Right ventricle myocardium inferior (tissue), 1 donor: Measurements from ENCODE around the gene TSPAN13. TPM values are rescaled to one million over a fixed set of nuclear protein-coding genes. Genes with fewer than 3 reads are reported as not detected.
A peak's percentile ranks its signal among the peaks of the same experiment; 100 is the strongest.

Experiments used
- ATAC-seq: fragments of 200-7000 bp; cut with Tn5 transposase; one replicate; pipeline ENCODE4 v1.9.1; 2020; ENCODE audit warnings: mild to moderate bottlenecking, moderate library complexity
- DNase-seq: peaks from one replicate; pipeline ENCODE4 v3.0.0; 2021; ENCODE audit errors: missing footprints
- intact Hi-C: fragments of 100-400 bp; cut with DNase I; formaldehyde crosslinking; loops from one replicate; pipeline ENCODE4 v1.11.0; 2022
- total RNA-seq: library from RNA; stranded (reverse); fragmentation: NEBNext Ultra II Directional; extraction: Animal tissue kit (Norgen Biotek cat#: 25700); gene quantifications from one replicate; pipeline ENCODE4 v1.2.1, GENCODE V29; 2021
- donor health status: DM: no; HTN: yes; CAD: no; lungs with severe emphysema.

TSPAN13 gene
- total RNA-seq, 1 donor from 2014 or later, result 16.7 TPM

DNA sequence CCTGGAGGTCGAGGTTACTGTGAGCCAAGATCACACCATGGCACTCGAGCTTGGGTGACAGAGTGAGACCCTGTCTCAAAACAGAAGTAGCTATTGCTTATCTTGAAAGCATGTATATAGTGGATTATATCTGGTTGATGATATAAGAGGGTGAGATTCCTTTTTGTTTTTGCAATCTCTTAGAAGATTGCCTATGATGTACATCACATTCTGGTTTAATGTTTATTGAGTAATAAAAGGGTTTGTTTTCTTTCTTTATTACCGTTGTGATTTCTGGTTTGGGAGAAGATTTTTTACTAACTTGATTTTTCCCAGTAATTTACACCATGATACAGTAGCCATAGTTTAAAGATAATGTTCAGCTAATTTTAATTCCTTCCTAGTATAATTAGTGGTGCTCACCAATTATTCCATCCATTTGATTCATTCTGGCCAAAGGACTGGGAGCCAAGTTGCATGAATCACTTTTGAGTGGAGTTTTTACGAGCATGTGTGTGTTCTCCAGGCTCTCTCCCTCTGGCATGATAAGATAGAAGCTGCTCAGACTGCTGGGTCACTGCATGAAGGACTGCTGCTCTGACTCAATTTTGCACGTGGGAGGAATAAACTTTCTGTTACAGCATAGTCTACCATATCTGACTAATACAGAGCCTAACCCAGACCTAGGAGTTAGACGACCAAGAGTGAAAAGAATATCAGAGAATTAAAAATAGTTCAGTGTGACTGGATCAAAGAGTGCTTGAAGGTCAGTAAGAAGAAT is 13.5 kb upstream of the TSPAN13 start:
- DNase-seq, result no peak
- intact Hi-C loops, result loop anchor here (5.0 to 10.0 kb wide), 2 partner anchors 555 to 883 kb away; partner anchors contain the start of gene AHR
- ATAC-seq, result peak; percentile 97

DNA sequence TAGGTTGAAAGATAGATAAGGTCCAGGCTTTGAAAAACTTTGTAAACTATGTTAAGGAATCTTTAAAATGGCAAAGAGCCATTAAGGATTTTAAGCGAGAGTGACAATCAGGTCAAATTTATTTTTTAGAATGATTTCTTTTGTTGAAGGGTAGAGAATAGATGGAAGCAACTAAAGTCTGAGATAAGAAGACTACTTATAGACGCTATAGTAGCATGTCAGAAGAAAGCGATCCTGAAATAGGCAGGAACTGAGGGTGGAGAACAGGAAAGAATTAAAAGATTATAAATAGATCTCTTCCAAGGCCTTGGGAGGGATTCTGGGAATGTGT is 13.0 kb upstream of the TSPAN13 start:
- intact Hi-C loops, result loop anchor here (5.0 to 10.0 kb wide), 2 partner anchors 554 to 883 kb away; partner anchors contain the start of gene AHR
- DNase-seq (no peak), ATAC-seq (no peak)

DNA sequence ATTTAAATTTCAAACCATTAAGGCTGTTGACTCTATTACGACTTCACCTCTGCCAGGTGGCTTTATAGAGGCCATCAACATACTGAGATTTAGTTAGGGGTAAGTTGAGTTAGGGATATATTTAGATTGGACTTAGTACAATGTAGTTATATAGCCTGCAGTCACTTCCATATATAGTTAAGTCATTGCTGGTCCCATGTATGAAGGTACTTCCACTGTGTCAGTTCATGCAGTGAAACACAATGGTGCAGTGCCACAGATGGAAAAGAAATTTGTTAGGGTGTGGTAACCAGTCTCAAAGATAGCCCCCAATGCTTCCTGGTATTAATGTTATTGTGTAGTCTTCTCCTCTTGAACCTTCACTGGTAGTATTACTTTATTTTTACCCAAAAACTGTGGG is 12.6 kb upstream of the TSPAN13 start:
- intact Hi-C loops, result loop anchor here (5.0 to 10.0 kb wide), 2 partner anchors 554 to 884 kb away; partner anchors contain the start of gene AHR
- ATAC-seq (no peak), DNase-seq (no peak)

DNA sequence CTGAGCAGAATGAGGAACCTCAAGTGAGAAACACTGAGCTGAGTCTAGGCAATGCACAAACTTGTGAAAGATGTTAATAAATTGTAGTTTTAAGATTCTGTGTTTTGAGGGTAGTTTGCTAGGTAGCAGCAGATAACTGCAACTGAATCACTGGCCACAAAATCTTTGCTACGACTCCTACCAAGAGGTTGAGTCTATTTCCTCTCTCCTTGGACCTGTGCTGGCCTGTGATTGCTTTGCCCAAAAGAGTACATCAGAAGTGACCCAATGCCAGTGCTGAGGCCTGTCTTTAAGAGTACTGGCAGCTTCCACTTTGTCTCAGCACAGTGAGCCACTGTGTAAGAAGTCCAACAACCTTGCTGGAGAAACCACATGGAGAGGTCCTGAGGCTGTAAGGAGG is 11.9 kb upstream of the TSPAN13 start:
- intact Hi-C loops, result loop anchor here (5.0 to 10.0 kb wide), 2 partner anchors 553 to 884 kb away; partner anchors contain the start of gene AHR
- ATAC-seq (no peak), DNase-seq (no peak)

DNA sequence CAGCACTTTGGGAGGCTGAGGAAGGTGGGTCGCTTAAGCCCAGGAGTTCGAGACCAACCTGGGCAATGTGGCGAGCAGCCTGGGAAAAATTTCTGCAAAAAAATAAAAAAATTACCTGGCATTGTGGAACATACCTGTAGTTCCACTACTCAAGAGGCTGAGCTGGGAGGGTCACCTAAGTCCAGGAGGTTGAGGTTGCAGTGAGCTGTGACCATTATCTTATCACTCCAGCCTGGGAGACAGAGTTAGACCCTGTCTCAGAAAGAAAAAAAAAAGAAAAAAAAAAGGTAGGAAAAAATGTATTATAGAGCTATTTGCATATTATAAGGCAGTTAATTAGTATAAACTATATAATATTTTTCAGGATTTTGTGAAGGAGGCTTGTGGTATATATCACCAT is 11.0 kb upstream of the TSPAN13 start:
- intact Hi-C loops, result loop anchor here (5.0 to 10.0 kb wide), 2 partner anchors 552 to 885 kb away; partner anchors contain the start of gene AHR
- ATAC-seq, result no peak
- DNase-seq, result no peak

DNA sequence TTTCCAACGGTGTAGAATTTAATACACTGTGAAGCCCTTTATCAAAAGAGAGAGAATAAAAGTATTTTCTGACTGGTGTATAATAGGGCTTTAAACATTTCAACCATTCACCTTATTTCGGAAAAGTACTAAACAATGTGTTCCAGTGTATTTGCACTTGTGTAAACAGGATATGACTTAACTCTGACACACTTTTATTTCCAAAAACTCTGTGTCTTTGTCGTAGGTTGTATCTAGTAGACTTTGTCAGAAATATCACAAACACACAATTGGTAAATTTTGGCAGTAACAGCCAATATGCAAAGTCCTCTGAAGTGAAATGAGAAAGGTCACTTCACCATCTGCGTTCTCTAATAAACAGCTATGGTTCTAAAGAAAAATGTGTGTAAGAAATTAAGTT is 10.3 kb upstream of the TSPAN13 start:
- intact Hi-C loops, result loop anchor here (5.0 to 10.0 kb wide), 2 partner anchors 552 to 886 kb away; partner anchors contain the start of gene AHR
- ATAC-seq (no peak), DNase-seq (no peak)

DNA sequence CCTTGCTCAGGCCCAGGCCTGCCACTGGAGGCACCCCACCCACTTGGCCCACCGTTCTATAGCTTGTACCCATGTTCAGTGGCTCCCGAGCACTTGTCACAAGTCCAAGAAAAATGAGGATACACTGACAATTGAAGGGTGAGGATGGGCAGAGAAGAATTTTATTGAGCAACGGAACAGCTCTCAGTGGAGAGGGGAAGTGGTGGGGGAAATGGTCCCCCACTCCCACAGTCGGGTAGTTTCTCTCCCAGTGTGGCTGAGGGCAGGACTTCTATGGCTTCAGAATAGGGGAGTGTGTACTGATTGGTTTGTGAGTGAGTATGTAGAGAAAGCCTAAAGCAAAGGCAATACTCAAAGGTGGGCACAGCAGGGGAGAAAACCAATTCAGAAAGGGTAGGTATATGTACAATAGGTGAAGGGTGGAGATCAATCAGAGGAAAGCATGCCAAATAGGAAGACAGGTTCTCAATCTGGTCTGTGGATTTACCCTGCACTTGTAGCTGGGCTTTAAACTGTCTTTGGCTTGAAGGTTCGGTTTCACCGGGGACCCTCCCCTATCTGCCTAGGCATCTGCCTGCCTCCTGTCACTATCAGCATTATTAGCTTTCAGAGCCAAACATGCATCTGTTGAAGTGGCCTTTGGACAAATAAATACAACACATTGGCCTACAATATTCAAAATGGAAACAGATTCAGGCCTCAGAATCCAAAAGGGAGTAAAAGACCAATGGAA is 8.9 kb upstream of the TSPAN13 start:
- ATAC-seq (no peak), DNase-seq (no peak)
- intact Hi-C loops, result loop anchor here (5.0 to 10.0 kb wide), 2 partner anchors 550 to 887 kb away; partner anchors contain the start of gene AHR

DNA sequence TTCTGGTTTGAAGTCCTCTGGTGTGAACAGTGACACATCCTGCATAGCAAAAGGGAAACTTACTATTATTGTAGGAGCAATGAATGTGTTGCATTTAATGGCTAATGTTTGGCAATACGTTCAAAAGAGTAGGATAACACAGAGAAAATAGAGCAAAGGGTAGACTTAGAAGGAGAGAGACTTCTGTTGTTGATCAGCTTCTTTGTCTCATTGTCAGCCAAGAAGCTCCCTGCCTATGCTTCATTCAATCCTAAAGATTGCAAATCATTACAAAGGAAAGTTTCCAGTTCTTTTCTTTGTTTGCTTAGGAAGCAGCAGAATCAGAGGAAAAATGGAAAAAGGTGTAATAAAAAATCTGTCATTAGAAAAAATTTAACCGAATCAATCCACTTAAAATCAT is 7.9 kb upstream of the TSPAN13 start:
- ATAC-seq (no peak), DNase-seq (no peak)
- intact Hi-C loops, result loop anchor here (10.0 kb wide), 1 partner anchor 549 kb away; the partner anchor contains the start of gene AHR

DNA sequence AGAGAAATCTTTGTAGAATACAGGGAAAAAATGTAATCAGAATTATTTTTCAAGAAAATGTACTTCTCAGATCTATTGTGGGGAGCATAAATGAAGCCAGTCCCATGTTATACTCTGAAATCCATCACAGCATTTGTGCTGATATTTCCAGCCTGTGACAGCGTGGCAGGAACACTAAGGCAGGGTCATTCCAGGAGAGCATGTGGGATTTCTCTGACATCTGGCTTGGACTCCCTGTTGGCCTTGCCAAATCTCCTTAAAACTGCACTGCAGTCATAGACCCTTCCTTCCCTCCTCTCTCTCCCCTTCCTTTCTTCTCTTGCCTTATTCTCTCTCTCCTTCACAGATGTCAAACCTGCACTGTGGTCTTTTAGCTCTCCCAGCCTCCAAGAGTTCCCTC is 6.5 kb upstream of the TSPAN13 start:
- DNase-seq, result no peak

DNA sequence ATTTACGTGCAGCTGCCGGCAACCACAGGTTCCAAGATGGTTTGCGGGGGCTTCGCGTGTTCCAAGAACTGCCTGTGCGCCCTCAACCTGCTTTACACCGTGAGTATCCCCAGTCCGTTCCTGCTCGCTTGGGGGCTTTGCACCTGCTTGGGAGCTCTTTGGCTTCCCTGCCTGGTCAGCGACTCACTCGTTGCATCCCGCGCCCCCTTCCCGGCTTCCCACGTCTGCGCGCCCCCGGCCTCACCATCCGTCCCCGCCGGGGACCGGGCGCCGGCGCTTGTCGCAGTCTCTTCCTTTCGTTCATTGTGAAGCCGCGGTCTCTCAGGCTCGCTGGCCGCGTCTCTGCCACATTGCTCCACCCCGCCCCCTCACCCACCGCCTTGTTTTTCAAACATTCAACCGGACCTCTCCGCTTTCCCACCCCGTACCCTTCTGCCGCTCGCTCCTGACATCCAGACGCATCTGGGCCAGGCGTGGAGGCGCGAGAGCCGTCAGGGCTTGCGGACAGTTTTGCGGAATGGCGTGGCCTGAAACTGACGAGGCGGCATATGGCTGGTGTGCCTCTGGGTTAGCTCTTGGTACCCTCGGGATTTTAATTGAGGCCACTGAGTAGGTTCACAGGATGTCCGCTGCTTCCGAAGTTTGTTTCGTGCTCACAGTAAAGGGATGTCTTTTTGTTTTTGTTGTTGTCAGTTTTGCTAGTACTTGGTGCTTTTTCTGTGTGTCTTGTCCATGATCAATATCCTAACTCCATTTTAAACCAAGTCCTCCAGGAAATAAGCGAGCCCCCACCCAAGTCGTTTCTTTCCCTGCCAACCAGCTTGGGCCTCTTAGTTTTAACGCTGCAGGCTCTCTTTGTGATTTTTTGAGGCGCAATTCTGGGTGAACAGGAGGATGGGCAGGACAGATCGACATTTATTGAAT is 639 bp downstream of the TSPAN13 start:
- ATAC-seq (peak; percentile 43), DNase-seq (peak; percentile 72)
- intact Hi-C loops, result no loop called here

More for the DNA sequence above, 6.5 kb upstream of the TSPAN13 start:
- intact Hi-C loops, result loop anchor here (10.0 kb wide), 1 partner anchor 548 kb away; the partner anchor contains the start of gene AHR
- peak; percentile 93 for ATAC-seq

DNA sequence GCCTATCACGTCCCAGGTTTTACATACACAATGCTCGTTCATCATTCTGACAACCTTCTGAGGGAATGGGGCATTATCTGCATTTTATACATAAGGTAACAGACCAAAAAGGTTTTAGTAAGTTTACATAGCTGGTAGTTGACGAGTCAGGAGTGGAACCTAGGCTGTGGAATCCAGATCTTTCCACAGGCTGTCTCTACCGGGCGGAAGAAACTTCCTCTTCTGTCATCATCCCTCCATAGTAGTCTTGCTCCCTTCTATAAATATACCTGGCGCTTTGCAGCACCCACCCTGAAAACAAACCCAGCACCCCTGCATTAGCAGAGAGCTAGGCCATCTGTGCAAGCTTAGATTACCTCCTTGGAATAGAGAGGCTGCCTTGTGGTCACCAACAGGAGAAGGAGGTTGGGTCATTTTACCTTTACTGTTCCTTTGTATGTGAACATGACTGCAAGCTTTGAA is 1.3 kb downstream of the TSPAN13 start:
- ATAC-seq (no peak), DNase-seq (no peak)
- intact Hi-C loops, result no loop called here

DNA sequence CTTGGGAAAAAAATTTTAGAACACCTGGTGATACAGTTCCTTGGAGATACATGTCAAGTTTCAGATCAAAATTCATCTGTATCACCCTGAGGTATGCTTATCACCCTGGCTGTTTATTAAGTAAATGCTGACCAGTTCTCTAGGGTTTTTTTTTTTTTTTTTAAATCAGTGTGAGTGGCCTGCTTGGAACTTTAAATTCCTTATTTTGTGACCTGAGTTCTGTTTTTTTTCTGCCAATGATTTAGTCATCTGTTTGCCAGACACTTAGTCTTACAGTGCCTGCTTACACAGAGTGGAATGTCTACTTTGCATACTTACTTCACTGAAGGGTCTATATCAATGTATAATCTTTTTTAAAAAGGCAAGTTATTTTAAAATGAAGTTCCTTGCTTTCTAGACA is 1.8 kb downstream of the TSPAN13 start:
- intact Hi-C loops, result no loop called here
- DNase-seq, result no peak
- no peak for ATAC-seq

DNA sequence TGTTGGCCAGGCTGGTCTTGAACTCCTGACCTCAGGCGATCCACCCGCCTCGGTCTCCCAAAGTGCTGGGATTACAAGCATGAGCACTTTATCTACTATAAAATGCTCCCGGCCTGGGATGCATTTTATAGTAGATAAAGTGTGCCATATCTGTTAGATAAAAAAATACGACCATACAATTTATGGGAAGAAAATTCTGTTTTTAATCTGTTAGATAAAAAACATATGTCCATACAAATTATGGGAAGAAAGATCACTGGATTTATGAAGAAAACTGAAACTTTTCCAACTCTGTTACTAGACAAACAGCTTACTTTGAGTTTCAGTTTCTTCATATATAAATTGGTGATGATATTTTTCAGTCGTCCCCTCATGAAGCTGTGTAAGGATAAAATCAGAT is 4.5 kb downstream of the TSPAN13 start:
- intact Hi-C loops, result no loop called here
- ATAC-seq, result no peak
- no peak for DNase-seq

DNA sequence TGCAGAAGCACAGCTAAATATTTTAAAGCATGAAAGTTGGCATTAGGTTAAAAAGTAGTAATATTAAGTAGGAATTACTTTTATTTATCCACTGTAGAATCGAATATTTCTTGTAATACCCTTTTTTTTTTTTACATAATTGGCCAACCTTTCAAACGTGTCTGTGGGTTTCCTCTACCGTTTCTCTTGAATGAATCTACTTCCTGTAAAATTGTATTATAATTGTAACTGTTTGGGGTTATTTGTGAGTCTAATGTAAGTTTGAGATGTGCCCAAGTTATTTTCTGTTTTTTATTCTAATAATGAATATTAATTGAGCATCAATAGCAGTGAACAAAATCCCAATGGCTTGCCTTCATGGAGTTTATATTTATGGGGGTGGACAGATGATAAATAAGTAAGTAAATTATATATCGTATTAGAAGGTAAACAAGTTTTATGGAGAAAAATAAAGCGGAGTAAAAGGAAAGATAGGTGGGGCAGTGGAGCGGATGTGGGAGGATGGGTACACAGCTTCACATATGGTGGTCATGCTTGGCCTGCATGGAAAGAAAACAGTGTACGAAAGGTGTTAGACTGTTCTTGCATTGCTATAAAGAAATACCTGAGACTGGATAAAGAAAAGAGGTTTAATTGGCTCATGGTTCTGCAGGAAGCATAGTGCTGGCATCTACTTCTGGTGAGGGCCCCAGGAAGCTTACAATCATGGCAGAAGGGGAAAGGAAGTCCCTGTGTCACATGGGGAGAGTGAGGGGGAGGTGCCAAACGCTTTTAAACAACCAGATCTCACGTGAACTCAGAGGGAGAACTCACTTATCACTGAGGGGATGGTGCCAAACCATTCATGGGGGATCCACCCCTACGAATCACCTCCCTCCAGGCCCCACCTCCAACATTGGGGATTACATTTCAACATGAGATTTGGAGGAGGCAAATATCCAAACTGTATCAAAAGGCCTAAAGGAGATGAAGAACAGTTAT is 5.4 kb downstream of the TSPAN13 start:
- DNase-seq, result no peak
- intact Hi-C loops, result no loop called here
- no peak for ATAC-seq

DNA sequence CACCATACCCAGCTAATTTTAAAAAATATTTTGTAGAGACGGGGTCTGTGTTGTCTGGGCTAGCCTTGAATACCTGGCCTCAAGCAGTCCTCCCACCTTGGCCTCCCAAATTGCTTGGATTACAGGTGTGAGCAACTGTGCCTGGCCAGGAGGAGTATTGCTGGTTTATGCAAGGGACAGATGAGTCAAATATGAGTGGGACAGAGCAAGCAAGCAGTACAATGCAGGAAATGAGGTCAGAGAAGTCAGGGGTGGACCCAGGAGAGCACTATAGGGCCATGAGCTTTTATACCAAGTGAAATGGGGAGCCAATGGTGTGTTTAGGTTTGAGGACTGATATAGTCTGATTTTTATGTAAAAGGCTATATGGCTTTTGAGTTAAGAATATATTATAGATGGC is 6.3 kb downstream of the TSPAN13 start:
- no peak for ATAC-seq
- intact Hi-C loops, result no loop called here

DNA sequence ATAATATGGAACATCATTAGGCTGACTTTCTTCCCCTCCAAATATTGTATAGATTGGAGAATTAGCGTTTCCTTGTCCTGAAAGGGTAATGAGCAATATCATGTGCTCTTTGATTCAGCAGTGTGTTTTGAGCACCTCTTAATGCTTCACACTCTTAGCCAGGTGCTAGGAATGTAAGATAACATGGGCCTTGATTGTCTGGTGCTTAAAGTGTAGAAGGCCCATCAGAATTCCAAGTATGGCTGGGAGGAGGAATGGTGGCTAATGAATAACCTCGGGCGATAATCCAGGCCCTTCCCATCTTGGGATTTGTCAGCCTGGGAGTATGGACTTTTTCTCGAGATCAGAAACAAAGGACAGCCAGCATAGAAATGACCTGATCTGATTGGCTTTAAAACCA is 8.6 kb downstream of the TSPAN13 start:
- no peak for DNase-seq
- intact Hi-C loops, result no loop called here

More for the DNA sequence above, 6.3 kb downstream of the TSPAN13 start:
- no peak for DNase-seq

DNA sequence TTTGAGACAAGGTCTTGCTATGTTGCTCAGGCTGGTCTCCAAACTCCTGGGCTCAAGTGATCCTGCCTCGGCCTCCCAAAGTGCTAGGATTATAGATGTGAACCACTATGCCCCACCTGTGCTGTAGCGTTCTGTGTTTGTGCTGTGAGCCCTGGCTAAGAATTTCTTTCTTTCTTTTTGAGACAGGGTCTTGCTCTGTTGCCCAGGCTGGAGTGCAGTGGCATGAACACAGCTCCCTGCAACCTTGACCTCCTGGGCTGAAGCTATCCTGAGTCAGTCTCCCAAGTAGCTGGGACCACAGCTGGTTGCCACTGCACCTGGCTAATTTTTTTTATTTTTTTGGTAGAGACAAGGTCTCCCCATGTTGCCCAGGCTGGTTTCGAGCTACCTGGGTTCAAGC is 11.4 kb downstream of the TSPAN13 start:
- ATAC-seq, result no peak
- DNase-seq, result no peak
- intact Hi-C loops, result no loop called here

More for the DNA sequence above, 8.6 kb downstream of the TSPAN13 start:
- no peak for ATAC-seq
